GM18907 (cell line): ENCODE results near the gene GHRHR.

Experiments used
- ATAC-seq: cut with Tn5 transposase; IDR thresholded peaks from one replicate; pipeline ENCODE4 v1.9.1; 2021; ENCODE audit warnings: mild to moderate bottlenecking, moderate library complexity; ENCODE audit not compliant: unreplicated experiment

GHRHR gene

GRCh38 chr7:30983914-30984247 lies 20.1 kb downstream of the GHRHR start:
- ATAC-seq: no peak

DNA sequence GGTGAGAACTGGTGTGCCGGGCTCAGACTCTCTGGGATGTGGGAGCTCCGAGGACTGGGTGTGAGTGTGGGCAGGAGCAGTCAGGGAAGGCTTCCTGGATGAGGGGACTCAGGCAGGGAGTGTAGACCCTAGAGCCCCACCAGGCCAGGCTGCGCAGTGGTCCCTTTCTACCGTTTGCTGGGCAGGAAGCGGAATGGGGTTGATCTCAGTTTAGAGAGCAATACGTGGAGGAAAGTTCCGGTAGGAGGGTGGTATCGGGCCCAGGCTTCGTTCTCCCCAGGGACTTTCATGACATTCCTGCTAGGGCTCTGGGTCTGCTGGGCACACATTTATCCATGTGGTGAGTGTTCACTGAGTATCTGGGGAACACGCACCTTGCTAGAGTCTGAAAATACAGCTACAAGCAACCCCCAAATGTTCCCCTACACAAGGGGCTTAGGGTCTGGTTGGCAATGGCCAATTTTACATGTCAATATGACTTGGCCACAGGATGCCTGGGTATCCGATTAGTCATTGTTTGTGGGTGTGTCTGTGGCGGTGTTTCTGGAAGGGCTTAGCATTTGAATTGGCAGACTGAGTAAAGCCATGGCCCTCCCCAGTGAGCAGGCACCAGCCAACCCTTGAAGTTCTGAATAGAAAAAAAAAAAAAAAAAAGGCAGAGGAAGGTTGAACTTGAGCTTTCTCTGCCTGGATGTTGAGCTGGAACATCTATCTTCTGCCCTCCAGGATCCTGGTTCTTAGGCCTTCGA lies 20.8 kb downstream of the GHRHR start:
- ATAC-seq: no peak

GRCh38 chr7:30985756-30986155 lies 22.0 kb downstream of the GHRHR start:
- ATAC-seq: no peak

- ATAC-seq: no peak
Observed at GRCh38 chr7:30986331-30986730, 22.6 kb downstream of the GHRHR start.

- ATAC-seq: no peak
Observed at GRCh38 chr7:30986738-30987137, 23.0 kb downstream of the GHRHR start.

DNA sequence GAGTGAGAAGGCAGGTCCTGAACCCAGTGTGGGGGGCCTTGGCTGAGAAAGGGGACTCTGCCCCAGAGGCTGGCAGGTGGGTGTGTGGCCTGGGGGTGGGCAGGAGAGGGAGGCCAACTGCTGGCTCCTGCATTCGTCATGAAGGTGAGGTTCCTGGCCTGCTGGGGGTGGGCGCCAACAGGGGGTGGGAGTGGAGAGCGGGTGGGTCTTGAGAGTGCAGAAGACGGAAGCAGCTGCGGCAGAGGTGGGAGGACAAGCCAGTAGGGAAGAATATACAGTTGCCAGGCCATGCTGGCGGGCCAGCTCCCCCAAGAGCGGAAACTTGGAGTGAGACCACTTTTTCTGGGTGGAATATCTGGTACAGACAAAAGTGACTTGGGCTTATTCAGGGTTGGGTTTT lies 23.4 kb downstream of the GHRHR start:
- ATAC-seq: no peak

DNA sequence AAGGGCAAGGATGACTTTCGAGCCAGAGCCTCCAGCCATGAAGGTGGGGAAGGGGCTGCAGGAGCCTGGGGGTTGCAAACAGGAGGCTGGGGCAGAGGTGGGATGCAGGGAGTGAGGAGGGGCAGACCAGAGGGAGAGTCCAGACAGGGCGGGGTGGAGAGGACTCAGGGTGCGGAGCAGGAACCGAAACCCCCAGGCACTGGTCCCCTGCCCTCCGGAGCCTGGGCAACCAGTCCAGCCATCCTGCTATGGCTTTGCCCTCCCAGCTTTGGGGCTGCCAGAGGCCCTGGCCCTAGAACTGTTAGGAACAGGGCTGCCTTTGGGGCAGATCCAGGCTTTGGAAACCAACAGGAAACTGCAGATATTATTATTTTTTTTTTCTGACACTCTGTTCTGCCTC lies 24.2 kb downstream of the GHRHR start:
- no peak for ATAC-seq

DNA sequence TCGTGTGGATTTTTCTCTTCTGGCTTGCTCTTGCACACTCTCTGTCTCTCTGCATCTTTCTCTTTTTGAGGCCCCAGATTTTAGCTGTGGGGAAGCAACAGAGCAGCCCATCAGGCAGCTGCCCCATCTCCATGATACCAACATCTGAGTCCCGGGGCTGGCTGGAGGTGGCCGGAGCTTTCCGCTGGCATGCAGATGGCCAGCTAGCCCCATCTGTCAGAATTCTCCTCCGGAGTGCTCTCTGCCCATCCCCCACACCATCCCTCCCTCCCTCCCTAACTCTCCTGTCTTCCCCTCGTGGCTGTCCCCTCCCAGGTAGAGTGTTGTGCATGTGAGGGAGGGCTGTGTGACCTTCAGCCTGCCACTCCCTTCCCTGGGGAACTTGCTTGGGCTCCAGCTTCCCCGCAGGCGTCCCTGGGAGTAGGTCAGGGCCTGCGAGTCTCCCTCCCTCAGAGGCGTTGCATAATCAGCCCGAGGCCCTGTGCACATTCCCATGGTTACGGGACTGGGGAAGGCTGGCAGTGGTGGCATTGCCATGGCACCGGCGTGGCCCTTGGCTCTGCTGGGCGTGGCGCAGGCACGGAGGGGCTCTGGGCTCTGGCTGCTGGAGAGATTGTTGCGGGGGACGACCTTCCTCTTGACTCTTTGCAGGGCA lies 24.7 kb downstream of the GHRHR start:
- ATAC-seq: no peak

DNA sequence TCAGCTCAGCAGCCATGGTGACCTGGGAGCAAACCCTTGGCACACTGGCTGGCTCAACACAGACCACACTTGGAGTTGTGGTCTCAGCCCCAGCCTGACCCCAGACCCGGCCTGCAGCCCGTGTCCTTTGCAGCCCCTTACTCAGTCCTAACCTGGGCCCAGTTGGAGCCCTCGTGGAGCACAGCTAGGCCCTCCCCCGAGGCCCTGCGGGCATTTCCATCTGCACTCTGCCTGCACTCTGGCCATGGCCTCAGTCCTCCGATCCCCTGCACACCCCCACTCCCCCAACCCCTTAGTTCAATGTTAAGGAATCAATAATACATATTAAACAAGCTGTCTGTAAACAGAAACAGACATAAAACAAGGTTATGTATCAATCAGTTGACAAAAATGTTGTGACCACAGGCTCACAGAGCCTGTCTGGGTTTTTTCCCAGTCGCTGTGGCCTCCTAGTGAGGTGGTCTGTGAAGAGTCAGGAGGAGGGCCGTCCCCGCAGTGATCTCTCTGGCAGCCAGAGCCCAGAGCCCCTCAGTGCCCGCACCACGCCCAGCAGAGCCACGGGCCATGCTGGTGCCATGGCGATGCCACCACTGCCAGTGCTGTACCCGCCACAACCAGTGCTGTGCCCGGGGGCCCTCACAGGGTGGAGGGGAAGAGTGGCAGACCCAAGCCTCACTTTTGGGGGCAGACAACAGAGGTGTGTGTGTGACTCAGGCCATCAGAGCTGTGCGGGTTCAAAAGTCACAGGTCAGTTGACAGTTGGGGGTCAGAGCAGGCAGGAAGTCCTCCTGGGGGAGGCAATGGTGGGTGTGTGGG lies 25.5 kb downstream of the GHRHR start:
- no peak for ATAC-seq

DNA sequence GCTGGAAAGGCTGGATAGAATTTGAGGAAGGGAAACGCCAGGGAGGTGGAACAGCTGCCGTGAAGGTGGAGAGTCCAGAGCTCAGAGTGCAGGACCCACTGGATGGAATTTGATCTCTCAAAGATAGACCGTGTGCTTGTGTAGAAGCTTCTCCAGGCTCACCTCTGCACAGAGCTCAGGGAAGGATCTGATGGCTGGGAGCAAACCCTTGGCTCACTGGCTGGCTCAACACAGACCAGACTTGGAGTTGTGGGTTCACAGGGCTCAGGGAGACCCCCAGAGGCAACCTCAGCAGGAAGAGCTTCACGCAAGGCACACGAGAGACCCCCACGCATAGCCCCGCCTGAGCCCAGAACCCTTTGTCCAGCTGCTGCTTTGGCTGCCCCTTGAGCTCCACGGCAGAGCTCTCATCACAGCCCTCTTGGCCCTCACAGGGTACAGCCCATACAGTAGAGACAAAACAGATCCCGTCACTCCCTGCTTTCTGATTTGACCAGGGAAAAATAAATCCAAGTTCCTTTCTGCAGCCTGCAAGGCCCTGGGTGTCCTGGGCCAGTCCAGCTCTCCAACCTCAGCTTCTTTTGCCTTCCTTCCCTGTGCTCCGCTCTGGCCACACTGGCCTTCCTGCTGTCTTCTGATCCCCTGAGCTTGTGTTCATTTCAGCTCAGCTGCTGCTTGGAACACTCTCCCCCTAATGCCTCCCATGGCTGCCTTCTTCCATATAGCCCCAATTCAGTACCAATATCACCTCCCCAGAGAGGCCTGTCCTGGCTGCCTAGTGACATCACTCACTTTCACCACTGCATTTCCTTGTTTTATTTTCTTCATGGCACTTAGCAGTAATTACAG lies 26.3 kb downstream of the GHRHR start:
- no peak for ATAC-seq

- ATAC-seq: no peak
Observed at GRCh38 chr7:30990673-30991170, 27.0 kb downstream of the GHRHR start.

- no peak for ATAC-seq
Observed at GRCh38 chr7:30992414-30992813, 28.7 kb downstream of the GHRHR start.

- ATAC-seq: no peak
Observed at GRCh38 chr7:30994206-30995100, 30.7 kb downstream of the GHRHR start.

GRCh38 chr7:30995536-30995935 lies 31.8 kb downstream of the GHRHR start:
- no peak for ATAC-seq

GRCh38 chr7:30996256-30996655 lies 32.5 kb downstream of the GHRHR start:
- ATAC-seq: no peak

DNA sequence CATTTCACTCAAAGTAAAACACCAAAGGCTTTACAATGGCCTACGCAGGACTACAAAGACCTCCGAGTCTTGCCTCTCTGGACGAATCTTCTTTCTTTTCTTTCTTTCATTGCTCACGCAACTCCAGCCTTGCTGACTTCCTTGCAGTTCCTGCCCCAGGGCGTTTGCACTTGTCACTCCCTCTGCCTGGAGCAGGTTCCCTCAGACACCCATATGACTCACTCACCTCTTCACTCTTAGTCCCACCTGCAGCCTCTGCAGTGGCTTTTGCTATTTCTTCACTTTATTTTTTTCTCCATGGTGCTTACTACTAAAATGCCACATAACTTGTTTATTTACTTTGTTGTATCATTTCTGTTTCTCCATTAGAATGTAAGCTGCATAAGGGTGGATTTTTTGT lies 33.1 kb downstream of the GHRHR start:
- no peak for ATAC-seq

GRCh38 chr7:30997316-30997715 lies 33.6 kb downstream of the GHRHR start:
- ATAC-seq: no peak

GRCh38 chr7:30998180-30998579 lies 34.4 kb downstream of the GHRHR start:
- no peak for ATAC-seq

DNA sequence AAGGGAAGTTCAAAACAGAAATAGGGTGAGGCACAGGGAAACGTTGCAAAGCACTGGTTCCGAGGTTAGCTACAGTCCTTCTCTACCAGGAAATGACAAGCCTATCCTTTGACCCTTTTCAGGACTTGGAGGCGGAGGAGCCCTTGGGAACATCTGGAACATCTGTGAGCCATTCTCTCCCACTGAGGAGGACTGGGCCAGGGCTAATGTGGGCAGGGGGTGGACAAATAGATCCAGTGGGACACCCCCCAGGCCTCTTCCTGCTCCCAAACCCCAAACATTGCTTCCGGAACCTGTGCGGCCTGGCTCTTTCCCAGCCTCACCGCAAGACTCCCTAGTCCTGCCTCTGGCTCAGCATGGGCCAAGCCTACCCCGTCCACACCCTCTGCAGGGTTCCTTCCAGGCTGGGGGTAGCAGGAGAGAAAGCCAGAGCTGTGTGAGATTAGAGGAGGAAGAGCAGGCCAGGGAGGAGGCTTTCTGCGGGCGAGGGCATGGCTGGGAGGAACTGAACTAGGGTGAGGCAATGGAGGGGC lies 36.5 kb downstream of the GHRHR start:
- ATAC-seq: no peak

- ATAC-seq: no peak
Observed at GRCh38 chr7:31000779-31001178, 37.0 kb downstream of the GHRHR start.
